LNCaP clone FGC (cell line): Measurements from ENCODE around the gene RBM4B.

Experiments
- DNase-seq: peaks from one replicate; pipeline ENCODE4 v3.0.0-alpha.2; 2011; ENCODE audit warnings: low read depth
- H3K4me3 ChIP-seq: 2 replicates; pipeline ENCODE4 v1.5.1; 2011; ENCODE audit warnings: mild to moderate bottlenecking, low read depth, low read length, control low read depth
- CTCF ChIP-seq: IDR thresholded peaks from 2 replicates; pipeline ENCODE4 v1.5.1; 2012; ENCODE audit warnings: mild to moderate bottlenecking; ENCODE audit not compliant: control insufficient read depth, insufficient read depth; ENCODE audit errors: extremely low read depth

The RBM4B gene

GRCh38 chr11:66676282-66676919 lies 1.3 kb downstream of the RBM4B start:
- no peak for DNase-seq
- H3K4me3 ChIP-seq: peak overlapping the region; percentile 74
- no peak for TF ChIP-seq CTCF

GRCh38 chr11:66674964-66675602 lies 2.6 kb downstream of the RBM4B start:
- H3K4me3 ChIP-seq: no peak overlapping the region
- no peak for TF ChIP-seq CTCF
- no peak for DNase-seq

- no peak for TF ChIP-seq CTCF
- DNase-seq: no peak
- H3K4me3 ChIP-seq: no peak overlapping the region
Observed at GRCh38 chr11:66670816-66671215, 6.9 kb downstream of the RBM4B start.

- no peak for TF ChIP-seq CTCF
- no peak overlapping the region for H3K4me3 ChIP-seq
- no peak for DNase-seq
Observed at GRCh38 chr11:66665369-66665768, 12.3 kb downstream of the RBM4B start.

- TF ChIP-seq CTCF: no peak
- H3K4me3 ChIP-seq: no peak overlapping the region
- no peak for DNase-seq
Observed at GRCh38 chr11:66663741-66664296, 13.9 kb downstream of the RBM4B start.

- no peak for TF ChIP-seq CTCF
- no peak overlapping the region for H3K4me3 ChIP-seq
- DNase-seq: no peak
Observed at GRCh38 chr11:66659763-66660162, 17.9 kb downstream of the RBM4B start.
